GM12875 (cell line): ENCODE results near the gene IL21R.

ENCODE experiments used
- H3K4me3 ChIP-seq: one replicate; pipeline ENCODE4 v1.5.1; 2011; ENCODE audit warnings: low read depth, low read length, control low read depth
- CTCF ChIP-seq: IDR thresholded peaks from 2 replicates; pipeline ENCODE4 v1.5.1; 2011; ENCODE audit warnings: low read depth, mild to moderate bottlenecking, control low read depth, inconsistent platforms, low read length, moderate library complexity, borderline replicate concordance; ENCODE audit not compliant: insufficient read depth

The IL21R gene

GRCh38 chr16:27401768-27402568, at the start of gene IL21R:
TSS of gene IL21R (plus strand) at chr16:27402174. CDS start at chr16:27430072, 27,898 bp downstream.
- no peak for TF ChIP-seq CTCF
- peak within 1 kb of the TSS; percentile 83 for H3K4me3 ChIP-seq

GRCh38 chr16:27353853-27354252, 48.1 kb upstream of the IL21R start:
- TF ChIP-seq CTCF, result no peak
- H3K4me3 ChIP-seq, result no peak overlapping the region

GRCh38 chr16:27355610-27356009, 46.4 kb upstream of the IL21R start:
- TF ChIP-seq CTCF, result peak; percentile 66
- no peak overlapping the region for H3K4me3 ChIP-seq

- H3K4me3 ChIP-seq, result no peak overlapping the region
- no peak for TF ChIP-seq CTCF
These were observed 45.2 kb upstream of the IL21R start for GRCh38 chr16:27356794-27357193.

- no peak for TF ChIP-seq CTCF
- H3K4me3 ChIP-seq, result no peak overlapping the region
These were observed 42.9 kb upstream of the IL21R start for GRCh38 chr16:27359051-27359450.

- H3K4me3 ChIP-seq, result no peak overlapping the region
- TF ChIP-seq CTCF, result no peak
These were observed 42.4 kb upstream of the IL21R start for GRCh38 chr16:27359615-27360014.

GRCh38 chr16:27361987-27362386, 40.0 kb upstream of the IL21R start:
- no peak overlapping the region for H3K4me3 ChIP-seq
- no peak for TF ChIP-seq CTCF
